Choroid plexus epithelial cell (primary cell): Measurements from ENCODE around the gene BCL7A.

Source experiments
- DNase-seq: peaks from one replicate; pipeline ENCODE4 v3.0.0-alpha.2; 2010; ENCODE audit warnings: low read depth
- H3K4me3 ChIP-seq: 2 replicates; pipeline ENCODE4 v1.5.1; 2011; ENCODE audit warnings: low read depth, mild to moderate bottlenecking, control low read depth, low read length, moderate library complexity
- TF ChIP-seq, protein P1 (sequence below): conservative IDR thresholded peaks from 2 replicates; pipeline ENCODE4 v1.5.1; 2011; ENCODE audit warnings: low read depth, mild to moderate bottlenecking, control low read depth, inconsistent platforms, low read length, moderate library complexity

The BCL7A gene

GRCh38 chr12:122013136-122013535 lies 8.5 kb upstream of the BCL7A start:
- TF ChIP-seq, protein P1, sequence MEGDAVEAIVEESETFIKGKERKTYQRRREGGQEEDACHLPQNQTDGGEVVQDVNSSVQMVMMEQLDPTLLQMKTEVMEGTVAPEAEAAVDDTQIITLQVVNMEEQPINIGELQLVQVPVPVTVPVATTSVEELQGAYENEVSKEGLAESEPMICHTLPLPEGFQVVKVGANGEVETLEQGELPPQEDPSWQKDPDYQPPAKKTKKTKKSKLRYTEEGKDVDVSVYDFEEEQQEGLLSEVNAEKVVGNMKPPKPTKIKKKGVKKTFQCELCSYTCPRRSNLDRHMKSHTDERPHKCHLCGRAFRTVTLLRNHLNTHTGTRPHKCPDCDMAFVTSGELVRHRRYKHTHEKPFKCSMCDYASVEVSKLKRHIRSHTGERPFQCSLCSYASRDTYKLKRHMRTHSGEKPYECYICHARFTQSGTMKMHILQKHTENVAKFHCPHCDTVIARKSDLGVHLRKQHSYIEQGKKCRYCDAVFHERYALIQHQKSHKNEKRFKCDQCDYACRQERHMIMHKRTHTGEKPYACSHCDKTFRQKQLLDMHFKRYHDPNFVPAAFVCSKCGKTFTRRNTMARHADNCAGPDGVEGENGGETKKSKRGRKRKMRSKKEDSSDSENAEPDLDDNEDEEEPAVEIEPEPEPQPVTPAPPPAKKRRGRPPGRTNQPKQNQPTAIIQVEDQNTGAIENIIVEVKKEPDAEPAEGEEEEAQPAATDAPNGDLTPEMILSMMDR: no peak
- H3K4me3 ChIP-seq: no peak overlapping the region
- DNase-seq: no peak

DNA sequence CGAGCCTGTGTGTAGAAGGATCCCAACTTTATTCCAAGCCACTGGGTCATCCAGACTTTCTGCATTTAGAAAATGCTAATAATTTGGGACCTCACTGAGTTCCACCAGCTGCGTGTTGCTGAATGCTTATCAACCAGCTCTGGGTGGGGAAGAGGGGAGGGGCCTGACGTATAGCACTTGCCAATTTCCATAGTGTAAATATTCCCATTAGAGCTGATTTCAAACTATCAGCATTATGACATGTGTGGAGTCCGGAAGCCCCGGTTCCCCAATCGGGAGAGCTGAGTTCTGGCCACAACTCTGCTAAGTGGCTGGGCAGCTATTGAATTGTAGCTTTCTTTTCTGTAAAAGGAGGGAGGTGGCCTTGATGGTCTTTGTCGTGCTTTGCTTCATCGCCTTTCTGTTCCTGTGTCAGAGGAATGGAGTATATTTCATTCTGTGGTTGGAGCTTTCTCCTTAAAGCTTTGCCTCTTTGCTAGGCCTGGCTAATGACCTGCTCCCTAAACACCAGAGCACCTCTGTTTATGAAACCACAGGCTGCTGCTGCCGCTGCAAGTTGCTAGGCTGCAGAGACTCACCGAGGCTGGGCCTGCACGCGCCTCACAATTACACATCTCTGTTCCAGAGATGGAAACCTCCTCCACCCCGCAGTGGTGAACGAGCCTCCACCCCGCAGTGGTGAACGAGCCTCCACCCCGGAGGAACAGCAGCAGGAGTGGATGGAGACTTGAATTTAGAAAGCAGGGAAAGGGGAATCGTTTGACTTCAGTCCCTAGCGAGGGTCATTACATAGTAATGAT lies 7.7 kb upstream of the BCL7A start:
- TF ChIP-seq, protein P1: no peak
- no peak for DNase-seq
- H3K4me3 ChIP-seq: no peak overlapping the region

- TF ChIP-seq, protein P1: no peak
- H3K4me3 ChIP-seq: no peak overlapping the region
- DNase-seq: no peak
Observed at GRCh38 chr12:122014781-122015180, 6.9 kb upstream of the BCL7A start.

GRCh38 chr12:122018457-122018856 lies 3.2 kb upstream of the BCL7A start:
- TF ChIP-seq, protein P1: no peak

GRCh38 chr12:122018937-122019336 lies 2.7 kb upstream of the BCL7A start:
- no peak overlapping the region for H3K4me3 ChIP-seq
- TF ChIP-seq, protein P1: no peak
- DNase-seq: no peak

More at GRCh38 chr12:122018457-122018856, 3.2 kb upstream of the BCL7A start:
- DNase-seq: no peak
- no peak overlapping the region for H3K4me3 ChIP-seq

GRCh38 chr12:122020795-122021192 lies 890 bp upstream of the BCL7A start:
- H3K4me3 ChIP-seq: no peak overlapping the region
- no peak for DNase-seq
- TF ChIP-seq, protein P1: no peak

GRCh38 chr12:122021193-122021821 lies 377 bp upstream of the BCL7A start:
- H3K4me3 ChIP-seq: peak overlapping the region; percentile 61
- peak; percentile 13 for DNase-seq
- TF ChIP-seq, protein P1: no peak
